ENCODE measurements around the gene SEZ6L2. TPM values are rescaled to one million over a fixed set of nuclear protein-coding genes. Genes with fewer than 3 reads are reported as not detected.

The SEZ6L2 gene
- total and polyA plus RNA-seq, 2 of the 13 experiments (the other 11 are each of a cell fraction or from before 2014, with no cell fraction given) = 14.9 to 16.9 TPM

- TF ChIP-seq BRF2 (CRISPR knock-in tag; IDR thresholded peaks at IDR 0.05) (peak; percentile 64; the same call in 1 of the 2 replicates), ZNF414 (CRISPR knock-in tag; IDR thresholded peaks at IDR 0.05) (peak; percentile 73; the same call in 1 of the 2 replicates), PATZ1 (CRISPR knock-in tag; IDR thresholded peaks at IDR 0.05) (no peak; the same call in 1 of the 2 replicates), ZMYM2 (CRISPR knock-in tag; IDR thresholded peaks at IDR 0.05) (peak; percentile 88), ISL2 (CRISPR knock-in tag; IDR thresholded peaks at IDR 0.05) (peak; percentile 53; the same call in 1 of the 2 replicates), POLR2AphosphoS5 (IDR thresholded peaks at IDR 0.05; ENCODE audit: low read depth, low read length) (peak; percentile 98), FOXA1 (IDR thresholded peaks at IDR 0.05) (no peak), FOXA1 (CRISPR knock-in tag; IDR thresholded peaks at IDR 0.05) (peak; percentile 26), TP53 (CRISPR knock-in tag; conservative IDR thresholded peaks at IDR 0.05) (no peak), PHF5A (CRISPR knock-in tag; IDR thresholded peaks at IDR 0.05; ENCODE audit: low read depth, unreplicated experiment) (no peak), CREB1 (IDR thresholded peaks at IDR 0.05) (no peak), CREB1 (CRISPR knock-in tag; IDR thresholded peaks at IDR 0.05) (no peak), ZNF670 (CRISPR knock-in tag; IDR thresholded peaks at IDR 0.05; ENCODE audit: borderline replicate concordance) (0 out of 2 replicates have a peak, but pooled peaks have one; percentile 74), CBX2 (IDR thresholded peaks at IDR 0.05; ENCODE audit: low read depth, low read length) (no peak), CBX2 (CRISPR knock-in tag; IDR thresholded peaks at IDR 0.05; ENCODE audit: low read depth) (no peak), SIX4 (CRISPR knock-in tag; IDR thresholded peaks at IDR 0.05) (peak; percentile 23; the same call in 1 of the 2 replicates), MEIS2 (CRISPR knock-in tag; IDR thresholded peaks at IDR 0.05) (peak; percentile 92), RARA (CRISPR knock-in tag; IDR thresholded peaks at IDR 0.05) (peak; percentile 8; the same call in 1 of the 2 replicates), KLF12 (CRISPR knock-in tag; IDR thresholded peaks at IDR 0.05; ENCODE audit: borderline replicate concordance) (peak; percentile 96), KLF13 (CRISPR knock-in tag; IDR thresholded peaks at IDR 0.05) (no peak), ZNF639 (CRISPR knock-in tag; conservative IDR thresholded peaks at IDR 0.05) (peak; percentile 48; the same call in 1 of the 2 replicates), PHB2 (IDR thresholded peaks at IDR 0.05; ENCODE audit: partially characterized antibody) (no peak), PLSCR1 (CRISPR knock-in tag; IDR thresholded peaks at IDR 0.05; ENCODE audit: borderline replicate concordance) (0 out of 2 replicates have a peak, but pooled peaks have one; percentile 34), REL (CRISPR knock-in tag; conservative IDR thresholded peaks at IDR 0.05) (no peak; the same call in 1 of the 2 replicates)
Measured at GRCh38 chr16:29925781-29926710, 26.7 kb upstream of the SEZ6L2 start, which contains the start of gene KCTD13 (continued).

Measured in HepG2 (cell line).